ENCODE results near the gene UQCRQ.
"Not testable (repeated sequence)": the region's sequence is repeated elsewhere in the genome, so short reads cannot be mapped to it uniquely, and the experiment has no call there.

UQCRQ gene

DNA sequence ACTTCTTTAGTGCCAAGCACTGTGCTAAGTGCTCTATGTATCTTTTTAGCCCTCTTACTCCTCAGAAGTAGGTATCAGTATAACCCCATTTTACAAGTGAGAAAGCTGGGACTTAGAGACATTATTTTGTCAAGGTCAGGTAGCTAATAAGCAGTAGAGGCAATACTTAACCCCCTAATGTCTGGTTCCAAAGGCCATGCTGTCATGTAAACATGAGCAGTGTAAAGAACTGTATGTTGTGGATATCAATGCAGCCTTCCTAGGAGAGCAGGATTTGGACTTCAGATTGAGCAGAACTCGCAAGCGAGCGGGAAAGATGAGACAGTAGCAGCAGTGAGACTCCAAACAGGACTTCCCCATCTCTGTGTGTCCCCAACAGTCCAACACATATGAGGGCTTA lies 32.4 kb upstream of the UQCRQ start:
- DNase-seq = no peak

GRCh38 chr5:132836852-132837251 lies 29.6 kb upstream of the UQCRQ start:
- no peak for DNase-seq

- DNase-seq = no peak
Measured at GRCh38 chr5:132837868-132838267, 28.6 kb upstream of the UQCRQ start.

DNA sequence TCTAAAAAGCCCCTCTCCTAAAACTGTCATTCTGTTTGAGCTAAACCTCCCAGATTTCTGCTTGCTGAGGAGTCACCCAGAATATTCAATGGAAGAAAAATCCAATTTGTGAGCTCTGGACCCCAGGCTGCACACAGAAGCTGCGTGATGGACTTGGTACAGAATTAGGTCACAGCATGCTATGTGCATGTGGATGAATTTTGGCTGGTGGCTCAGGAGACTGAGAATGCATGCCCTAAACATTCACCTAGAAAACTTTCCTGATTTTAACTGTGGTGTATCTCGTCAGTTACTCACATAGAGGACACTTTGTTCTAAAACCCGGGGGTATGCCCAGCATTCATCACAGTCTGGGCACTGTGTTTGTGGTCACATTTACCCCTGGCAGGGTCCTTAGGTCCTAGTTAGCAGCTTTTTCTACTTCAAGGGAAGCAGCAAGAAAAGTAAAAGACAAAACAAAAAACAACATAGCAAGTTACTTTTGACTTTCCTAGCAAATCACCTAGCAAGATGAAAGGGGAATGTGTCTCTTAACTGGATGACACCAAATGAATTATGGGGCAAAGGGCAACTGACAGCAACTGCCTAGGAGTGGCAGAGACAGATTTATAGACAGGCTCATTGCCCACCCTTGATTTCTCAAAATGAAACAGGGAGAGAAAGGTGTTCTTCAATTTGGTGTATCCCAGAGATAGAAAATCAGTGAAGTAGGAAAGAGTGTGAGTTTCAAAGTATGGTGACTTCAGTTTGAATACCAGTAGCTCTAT lies 27.7 kb upstream of the UQCRQ start:
- no peak for DNase-seq

DNA sequence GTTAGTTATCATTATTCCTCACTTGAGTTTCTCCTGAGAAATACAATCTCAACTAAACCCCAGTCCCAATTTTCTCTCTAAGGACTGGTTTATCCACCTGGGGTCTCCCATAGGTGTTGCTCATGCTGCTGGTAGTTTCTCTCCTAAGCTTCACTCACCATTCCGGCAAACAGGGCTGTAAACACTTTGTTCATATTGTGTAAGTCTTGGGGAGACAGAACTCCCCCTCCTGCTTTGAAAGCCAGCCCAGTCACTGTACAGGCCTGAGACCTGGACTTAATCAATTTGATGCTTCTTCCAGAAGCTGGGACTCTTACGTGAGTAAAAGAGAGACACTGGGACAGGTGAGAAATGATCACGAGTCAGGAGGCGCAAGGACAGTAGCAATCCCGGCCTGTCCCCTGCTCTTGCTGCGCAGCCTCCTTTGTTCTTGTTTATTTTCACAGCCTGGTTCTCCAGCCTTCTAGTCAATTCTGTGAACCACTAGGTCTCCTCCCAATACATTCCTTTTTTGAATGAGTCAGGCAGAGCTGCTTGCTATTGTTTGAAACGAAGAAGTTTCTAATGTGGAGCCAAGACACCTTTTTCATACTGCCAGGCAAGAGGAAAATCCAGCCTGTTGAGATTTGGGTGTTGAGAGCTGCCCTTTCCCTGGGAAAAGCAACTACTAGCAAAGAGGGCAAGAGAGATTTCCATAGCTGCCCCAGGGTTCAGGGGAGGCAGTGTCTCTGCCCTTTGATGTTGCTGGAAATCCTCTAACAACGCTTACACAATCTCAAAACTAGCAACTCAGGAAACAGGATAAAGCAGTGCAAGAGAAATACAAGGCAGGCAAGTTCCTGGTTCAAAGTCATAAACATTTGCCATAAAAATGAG lies 26.8 kb upstream of the UQCRQ start:
- DNase-seq = no peak

- DNase-seq = no peak
Measured at GRCh38 chr5:132840313-132840712, 26.1 kb upstream of the UQCRQ start.

- no peak for DNase-seq
Measured at GRCh38 chr5:132840896-132841295, 25.5 kb upstream of the UQCRQ start.

DNA sequence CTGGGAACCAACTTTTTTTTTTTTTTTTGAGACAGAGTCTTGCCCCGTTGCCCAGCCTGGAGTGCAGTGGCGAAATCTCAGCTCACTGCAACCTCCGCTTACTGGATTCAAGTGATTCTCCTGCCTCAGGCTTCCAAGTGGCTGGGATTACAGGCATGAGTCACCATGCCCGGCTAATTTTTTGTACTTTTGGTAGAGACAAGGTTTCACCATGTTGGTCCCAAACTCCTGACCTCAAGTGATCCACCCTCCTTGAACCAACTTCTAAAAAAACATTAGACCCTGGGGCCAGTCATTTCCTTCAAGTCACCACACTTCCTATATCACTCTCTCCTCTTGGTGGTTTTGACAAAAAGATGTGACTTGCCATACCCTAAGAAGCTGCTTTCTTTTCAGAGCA lies 25.1 kb upstream of the UQCRQ start:
- no peak for DNase-seq

- no peak for DNase-seq
Measured at GRCh38 chr5:132848270-132848669, 18.2 kb upstream of the UQCRQ start.

- no peak for DNase-seq
Measured at GRCh38 chr5:132849347-132849746, 17.1 kb upstream of the UQCRQ start.

DNA sequence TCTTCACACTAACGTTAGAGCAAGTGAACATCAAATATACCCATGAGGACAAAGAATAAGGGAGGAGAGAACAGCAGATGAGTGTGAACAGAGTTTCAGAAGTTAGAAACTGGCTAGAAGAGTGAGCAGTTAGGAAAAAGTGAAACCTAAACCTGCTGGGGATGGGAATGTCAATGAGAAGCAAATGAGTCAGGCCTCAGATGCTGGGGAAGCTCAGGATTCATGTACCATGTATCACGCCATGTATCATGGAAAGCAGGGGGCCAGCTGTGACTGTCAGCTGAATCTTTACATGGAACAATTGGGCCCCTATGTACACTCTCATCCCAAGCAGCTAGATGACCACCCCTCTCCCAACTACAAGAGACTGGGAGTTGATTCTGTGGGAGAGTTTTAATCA lies 16.4 kb upstream of the UQCRQ start:
- DNase-seq = no peak

GRCh38 chr5:132853323-132853722 lies 13.1 kb upstream of the UQCRQ start:
- DNase-seq = no peak

DNA sequence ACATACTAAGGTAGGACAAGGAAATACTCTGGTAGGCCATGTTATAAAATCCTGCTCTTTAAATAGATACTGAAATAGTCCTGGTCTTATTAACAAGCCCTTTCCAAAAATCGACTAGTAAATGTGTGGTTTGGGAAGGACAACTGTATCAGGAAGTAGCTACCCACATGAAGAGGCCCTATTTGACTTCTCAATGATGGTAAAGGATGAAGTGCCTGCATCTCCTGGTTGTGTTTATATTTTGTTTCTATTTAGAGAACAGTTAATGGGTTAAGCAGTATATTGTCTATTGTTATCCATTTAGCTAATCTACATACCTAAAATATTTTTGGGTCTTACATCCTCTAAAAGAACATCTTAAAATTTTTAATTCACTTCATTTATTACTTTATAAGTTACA lies 12.7 kb upstream of the UQCRQ start:
- DNase-seq = no peak

DNA sequence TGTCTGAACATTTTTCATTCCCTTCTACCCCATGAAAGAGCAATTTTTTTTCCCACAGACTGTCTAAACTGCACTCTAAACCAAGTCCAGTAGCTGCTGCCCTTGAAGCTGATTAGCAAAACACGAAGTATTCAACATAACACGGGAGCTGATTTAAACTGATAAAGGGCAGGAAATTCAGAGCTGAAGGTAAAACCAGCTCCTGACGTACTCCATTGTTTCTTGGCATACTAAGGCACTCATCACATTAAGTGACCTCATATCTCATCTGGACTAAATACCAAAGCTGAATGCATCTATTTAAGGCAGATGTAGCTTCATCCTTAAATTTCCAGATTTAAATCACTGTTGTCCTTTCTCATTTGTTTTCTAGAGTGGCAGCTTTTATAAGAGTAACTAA lies 12.1 kb upstream of the UQCRQ start:
- no peak for DNase-seq

DNA sequence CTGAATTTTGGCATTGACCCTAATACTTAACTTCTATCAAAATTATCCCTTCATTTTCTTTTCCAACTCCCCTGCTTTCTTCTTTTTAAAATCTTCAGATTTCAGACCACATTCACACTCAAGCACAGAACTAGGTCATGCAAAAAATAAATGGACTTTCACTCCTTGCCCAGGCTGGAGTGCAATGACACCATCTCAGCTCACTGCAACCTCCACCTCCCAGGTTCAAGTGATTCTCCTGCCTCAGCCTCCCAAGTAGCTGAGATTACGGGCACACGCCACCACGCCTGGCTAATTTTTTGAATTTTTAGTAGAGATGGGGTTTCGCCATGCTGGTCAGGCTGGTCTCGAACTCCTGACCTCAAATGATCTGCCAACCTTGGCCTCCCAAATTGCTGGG lies 11.4 kb upstream of the UQCRQ start:
- not testable (repeated sequence) for DNase-seq

DNA sequence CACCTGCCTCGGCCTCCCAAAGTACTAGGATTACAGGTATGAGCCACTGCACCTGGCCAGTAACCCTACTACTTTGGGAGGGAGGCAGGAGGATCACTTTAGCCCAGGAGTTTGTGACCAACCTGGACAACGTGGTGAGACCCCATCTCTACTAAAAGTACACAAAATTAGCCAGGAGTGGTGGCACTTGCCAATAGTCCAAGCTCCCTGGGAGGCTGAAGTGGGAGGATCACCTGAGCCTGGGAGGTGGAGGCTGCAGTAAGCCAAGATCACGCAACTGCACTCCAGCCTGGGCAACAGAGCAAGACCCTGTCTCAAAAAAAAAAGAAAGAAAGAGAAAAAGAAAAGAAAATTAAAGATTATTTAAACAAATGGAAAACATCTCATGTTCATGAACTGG lies 10.4 kb upstream of the UQCRQ start:
- no peak for DNase-seq

DNA sequence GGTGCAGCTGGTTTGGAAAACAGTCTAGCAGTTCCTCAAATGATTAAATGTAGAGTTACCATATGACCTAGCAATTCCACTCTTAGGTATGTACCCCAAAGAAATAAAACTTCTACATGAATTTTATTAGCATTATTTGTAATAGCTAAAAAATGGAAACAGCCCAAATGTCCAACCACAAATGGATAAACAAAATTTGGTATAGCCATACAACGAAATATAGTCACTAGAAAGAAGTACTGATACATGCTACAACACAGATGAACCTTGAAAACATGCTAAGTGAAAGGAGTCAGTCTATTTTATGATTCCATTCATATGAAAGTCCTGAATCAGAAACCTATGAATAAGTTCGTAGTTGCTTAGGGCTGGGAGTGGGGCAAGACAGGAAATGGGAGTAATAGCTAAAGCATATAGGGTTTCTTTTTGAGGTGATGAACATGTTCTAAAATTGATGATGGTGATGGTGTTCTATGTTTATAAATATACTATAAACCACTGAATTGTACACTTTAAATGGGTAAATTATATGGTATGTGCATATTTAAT lies 6.5 kb upstream of the UQCRQ start:
- no peak for DNase-seq

DNA sequence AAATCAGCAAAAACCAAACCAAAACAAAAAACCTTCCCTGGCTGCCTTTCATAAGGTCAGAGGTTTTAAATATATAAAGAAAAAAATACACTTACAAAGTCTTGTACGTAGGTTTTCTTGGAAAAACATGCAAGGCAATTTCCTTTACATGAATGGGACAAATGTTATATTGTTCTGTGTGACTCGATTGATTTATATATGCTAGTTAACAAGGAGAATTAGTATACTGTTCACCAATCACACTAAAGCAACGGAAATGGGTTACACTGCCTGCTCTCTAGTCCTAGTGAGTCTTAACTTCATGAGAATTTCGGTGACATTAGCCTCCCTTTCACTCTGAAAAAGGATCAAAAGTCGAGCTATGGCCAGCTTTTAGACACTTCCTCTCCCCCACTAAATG lies 5.7 kb upstream of the UQCRQ start:
- DNase-seq = no peak

DNA sequence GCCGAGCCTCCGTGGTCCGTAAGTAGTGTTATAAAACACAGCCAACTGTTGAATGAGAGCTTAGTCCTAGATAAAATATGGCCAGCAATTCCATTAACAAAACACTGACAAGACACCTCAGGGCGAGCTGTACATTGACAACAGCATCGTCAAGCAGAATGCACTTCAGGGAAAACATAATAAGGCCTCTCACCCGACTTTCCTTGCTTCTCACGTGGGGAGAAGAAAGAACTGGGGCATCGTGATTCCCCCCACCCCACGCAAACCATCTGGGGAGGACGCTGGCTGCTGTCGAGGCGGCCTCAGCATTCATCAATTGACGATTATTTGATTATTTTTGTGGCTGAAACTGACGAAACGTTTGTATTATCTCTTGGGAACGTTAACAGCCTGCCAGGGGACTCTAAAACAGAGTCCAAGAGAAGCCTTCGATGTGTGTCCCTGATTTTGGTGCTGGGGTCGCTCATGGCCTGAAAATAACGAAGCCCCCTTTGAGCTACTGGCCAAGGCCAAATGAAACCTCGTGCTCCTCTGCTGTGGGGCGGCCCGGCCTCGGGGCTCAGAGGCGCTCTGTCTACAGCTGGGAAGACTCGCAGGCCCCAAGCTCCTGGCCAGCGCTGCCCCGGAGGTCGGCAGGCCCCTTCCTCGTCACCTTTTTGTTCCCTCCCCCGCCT lies 637 bp upstream of the UQCRQ start:
- DNase-seq = no peak

- no peak for DNase-seq
Measured at GRCh38 chr5:132867046-132867451, 607 bp downstream of the UQCRQ start.

DNA sequence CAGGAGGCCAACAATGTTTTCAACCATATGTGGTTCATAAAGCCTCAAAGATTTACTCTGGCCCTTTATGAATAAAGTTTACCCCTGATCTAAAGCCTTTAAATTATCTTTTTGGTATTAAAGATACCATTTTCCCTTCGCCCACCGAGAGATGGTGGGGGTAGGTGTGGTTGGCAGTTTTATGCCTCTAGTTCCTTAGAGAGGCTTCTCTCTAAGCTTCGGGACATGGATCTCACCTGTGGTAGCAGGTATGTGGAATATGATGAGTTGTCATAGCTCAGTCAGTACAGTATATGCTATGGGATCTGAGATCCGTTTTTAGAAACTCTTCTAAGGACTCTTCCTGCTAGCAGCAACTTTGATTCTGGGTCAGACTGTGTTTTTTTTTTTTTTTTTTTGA lies 2.3 kb downstream of the UQCRQ start:
- DNase-seq = no peak

DNA sequence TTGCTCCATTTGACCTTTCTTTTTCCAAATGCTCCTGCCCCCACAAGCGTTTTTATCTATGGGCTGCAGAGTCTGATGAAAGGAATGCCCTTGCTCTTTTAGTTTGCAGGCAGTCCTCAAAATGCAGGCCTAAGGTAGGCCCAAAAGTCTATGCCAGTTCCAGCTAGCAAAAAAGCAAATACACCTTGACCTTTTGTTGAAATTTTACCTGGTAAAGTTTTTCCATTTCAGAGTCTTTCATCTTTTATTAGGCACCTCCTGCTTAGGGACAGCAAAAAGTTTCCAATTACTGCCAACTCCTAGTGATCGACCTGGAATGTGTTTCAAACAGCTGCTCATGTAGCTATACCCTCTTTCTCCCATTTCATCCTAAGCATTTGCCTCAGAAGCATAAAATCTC lies 4.4 kb downstream of the UQCRQ start:
- no peak for DNase-seq

DNA sequence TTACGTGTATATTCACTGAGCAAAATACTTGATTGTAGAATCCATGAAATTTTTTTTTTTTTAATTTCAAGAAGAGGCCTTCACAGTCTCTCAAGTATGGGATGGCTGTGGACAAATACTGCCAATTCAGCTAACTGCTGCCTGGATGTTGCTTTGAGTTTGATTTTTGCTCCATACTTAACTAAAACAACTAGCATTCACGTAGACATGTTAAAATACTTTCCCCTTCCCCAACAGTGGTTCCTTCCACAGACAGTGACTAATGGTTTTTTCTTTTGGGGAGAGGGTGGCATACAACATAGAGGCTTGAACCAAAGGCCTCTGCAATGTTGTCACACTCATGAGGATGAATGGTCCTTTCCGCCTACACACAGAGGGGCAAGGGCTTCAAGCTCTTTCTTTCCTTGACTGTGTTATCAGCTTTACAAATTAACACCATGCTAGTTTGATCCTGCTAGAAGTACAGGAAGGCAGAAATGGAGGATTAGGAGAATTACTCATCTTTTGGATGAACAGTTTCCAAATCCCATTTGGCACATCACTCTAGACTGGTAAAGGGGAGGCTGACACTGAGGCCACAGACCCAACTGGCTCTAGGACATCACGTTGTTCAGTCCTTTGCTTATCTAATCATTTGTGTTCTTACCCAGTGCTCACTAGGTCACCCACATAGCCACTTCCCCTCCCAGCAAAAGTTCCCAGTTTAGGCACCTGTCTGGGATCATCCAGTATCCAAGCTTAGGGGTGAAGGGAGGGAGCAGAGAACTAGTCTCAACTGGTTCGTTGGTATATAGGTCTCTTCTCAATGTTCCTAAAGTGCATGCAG lies 5.2 kb downstream of the UQCRQ start:
- DNase-seq = no peak
